ENCODE results near the gene LZTS3.
"Not testable (repeated sequence)": the region's sequence is repeated elsewhere in the genome, so short reads cannot be mapped to it uniquely, and the experiment has no call there.

Gene LZTS3

GRCh38 chr20:3192226-3193015, 19.1 kb upstream of the LZTS3 start:
- DNase-seq (ENCODE audit: low read depth), result no peak

GRCh38 chr20:3190681-3191111, 17.3 kb upstream of the LZTS3 start:
- DNase-seq (ENCODE audit: low read depth), result no peak

- DNase-seq (ENCODE audit: low read depth), result no peak
These were observed 16.3 kb upstream of the LZTS3 start for GRCh38 chr20:3189561-3190131.

DNA sequence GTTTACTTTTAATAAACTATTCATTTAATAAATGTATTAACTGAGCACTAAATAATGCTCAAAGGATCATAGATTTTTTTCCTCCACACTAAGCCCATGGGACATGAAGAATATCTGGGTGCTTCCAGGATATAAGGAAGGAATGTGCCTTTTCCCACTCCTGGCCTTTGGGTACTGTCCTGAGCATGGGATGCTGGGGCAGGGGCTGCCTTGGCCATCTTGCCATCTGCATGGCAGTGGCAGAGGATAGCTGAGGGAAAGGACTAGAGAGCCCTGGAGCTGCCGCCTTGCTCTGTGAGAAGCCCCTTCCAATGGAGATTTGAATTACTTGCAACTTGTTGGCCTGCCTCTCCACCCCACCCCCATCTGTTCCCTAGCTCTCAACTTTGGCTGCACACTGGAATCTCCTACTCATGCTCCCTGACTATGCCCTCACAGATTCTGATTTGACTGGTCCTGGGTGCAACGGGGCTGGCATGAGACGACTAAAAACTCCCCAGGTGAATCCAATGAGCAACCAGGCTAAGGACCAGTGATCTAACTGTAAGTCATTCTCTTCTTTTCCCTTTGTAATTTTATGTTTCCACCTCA, 15.6 kb upstream of the LZTS3 start:
- DNase-seq (ENCODE audit: low read depth), result no peak

GRCh38 chr20:3187861-3188260, 14.5 kb upstream of the LZTS3 start:
- DNase-seq (ENCODE audit: low read depth), result not testable (repeated sequence)

- no peak for DNase-seq (ENCODE audit: low read depth)
These were observed 10.7 kb upstream of the LZTS3 start for GRCh38 chr20:3183896-3184612.

GRCh38 chr20:3182429-3182828, 9.1 kb upstream of the LZTS3 start:
- not testable (repeated sequence) for DNase-seq (ENCODE audit: low read depth)

GRCh38 chr20:3181270-3181669, 7.9 kb upstream of the LZTS3 start:
- DNase-seq (ENCODE audit: low read depth), result no peak

GRCh38 chr20:3180319-3180718, 7.0 kb upstream of the LZTS3 start:
- no peak for DNase-seq (ENCODE audit: low read depth)

DNA sequence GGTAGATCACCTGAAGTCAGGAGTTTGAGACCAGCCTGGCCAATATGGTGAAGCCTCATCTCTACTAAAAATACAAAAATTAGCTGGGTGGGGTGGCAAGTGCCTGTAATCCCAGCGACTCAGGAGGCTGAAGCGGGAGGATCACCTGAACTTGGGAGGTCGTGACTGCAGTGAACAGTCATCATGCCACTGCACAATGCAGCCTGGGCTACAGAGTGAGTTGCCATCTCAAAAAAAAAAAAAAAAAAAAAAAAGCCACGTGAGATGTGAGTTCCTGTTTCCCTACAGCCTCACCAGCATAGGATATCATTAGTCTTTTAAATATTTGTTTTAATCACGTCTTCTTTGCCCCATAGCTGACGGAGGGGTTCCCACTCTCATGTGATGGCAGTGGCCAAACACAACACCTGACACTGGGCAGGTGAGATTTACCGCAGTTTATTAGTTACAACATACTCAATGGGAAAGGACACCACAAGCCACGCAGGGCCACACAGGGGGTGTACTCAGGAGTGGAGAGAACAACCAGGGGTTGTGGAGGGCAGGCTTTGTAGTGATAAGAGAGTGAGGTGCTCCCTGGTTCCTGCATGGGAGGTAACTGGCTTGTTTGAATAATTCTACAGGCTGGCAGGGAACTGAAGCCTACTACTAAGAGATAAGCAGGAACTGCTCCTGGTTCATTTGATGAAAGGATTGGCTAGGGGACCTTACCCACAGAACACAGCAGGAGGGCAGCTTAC, 4.6 kb upstream of the LZTS3 start:
- DNase-seq (ENCODE audit: low read depth), result no peak

- DNase-seq (ENCODE audit: low read depth), result no peak
These were observed 1.9 kb upstream of the LZTS3 start for GRCh38 chr20:3175270-3175669.

DNA sequence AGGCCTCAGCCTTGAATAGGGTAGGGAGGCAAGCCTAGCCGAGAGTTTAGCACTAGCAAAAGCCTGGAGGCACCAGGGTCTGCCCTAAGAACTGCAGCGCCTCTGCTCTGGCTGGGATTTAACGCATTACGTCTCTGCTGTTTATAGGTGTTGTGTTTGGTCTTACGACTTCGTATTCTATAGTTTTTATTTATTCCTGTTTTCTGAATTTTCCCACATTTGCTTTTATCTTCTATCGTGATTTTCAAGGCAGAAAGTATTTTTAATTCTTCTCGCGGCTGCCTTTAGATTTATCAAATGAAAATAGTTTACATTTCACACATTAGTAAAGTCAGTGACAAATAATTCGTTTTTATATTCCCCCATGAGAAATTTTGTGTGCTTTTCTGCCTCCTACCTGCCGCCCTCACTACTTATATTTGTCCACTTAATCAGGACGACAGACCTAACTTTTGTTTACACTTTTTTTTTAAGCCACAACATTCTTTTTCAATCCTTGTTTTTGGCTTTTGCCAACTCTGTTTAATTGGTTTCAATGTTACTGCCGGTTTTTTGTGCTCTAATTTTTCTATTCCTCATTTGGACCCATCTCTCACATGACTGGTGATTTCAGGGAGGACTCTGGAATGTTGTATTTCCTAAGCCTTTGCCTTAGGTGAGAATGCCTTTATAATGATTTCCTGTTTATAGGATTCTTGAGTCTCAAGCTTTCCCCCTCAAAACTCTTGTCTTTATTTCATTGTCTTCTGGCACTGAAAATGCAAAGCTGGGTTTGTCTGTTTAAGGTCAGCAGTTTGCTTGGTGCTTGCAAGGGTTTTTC, 1.3 kb upstream of the LZTS3 start:
- DNase-seq (ENCODE audit: low read depth), result no peak

GRCh38 chr20:3173610-3174441, 477 bp upstream of the LZTS3 start:
- peak; percentile 85 for DNase-seq (ENCODE audit: low read depth)

- DNase-seq (ENCODE audit: low read depth), result no peak
These were observed 1.0 kb downstream of the LZTS3 start for GRCh38 chr20:3172126-3172932.

- no peak for DNase-seq (ENCODE audit: low read depth)
These were observed 1.8 kb downstream of the LZTS3 start for GRCh38 chr20:3171391-3172125.

DNA sequence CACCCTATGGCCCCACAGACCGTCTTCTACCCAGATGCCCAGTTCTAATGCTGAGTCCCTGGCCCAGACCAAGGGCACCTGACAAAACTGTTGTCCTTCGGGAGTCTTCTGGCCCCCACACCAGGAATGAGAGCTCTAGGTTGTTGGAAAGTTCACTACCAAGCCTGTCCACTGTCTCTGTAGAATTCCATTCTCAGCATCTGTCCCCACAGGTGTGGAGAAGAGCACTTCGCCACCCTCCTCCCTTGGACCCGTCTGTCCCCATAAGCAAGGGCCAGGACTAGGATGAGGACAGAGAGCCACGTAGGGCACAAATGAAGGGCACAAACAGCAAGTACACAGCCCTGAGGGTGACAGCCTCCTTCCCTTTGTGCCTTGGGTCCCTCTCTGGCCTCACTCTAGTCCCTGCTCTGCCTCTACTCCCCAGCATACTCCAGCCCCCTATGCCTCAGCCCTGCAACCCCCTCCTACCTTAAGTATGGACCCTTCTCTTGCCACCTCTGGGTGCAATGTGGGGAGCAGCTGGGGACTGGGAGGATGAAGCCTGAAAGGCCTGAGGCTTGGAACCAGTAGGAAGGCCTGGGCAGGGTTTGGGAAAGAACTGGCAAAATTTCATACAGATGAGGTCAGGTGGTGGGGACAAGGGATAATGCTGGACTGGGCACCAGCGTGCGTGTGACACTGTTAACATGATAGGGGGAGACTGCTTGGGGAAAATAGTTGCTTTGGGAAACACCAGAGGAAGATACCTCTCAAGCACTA, 4.3 kb downstream of the LZTS3 start:
- no peak for DNase-seq (ENCODE audit: low read depth)

GRCh38 chr20:3168079-3168828, 5.1 kb downstream of the LZTS3 start:
- DNase-seq (ENCODE audit: low read depth), result no peak
